AG04449 (cell line): ENCODE results near the gene MRPL51.
A peak's percentile ranks its signal among the peaks of the same experiment; 100 is the strongest.

Experiments used
- CTCF ChIA-PET: fragments of 350-600 bp; formaldehyde crosslinking; extraction: SDS; loops from one replicate; lab custom pipeline; 2021; ENCODE audit warnings: antibody characterized with exemption; lab: Yijun Ruan, JAX
- POLR2A ChIA-PET: fragments of 400-600, 350-600 bp; formaldehyde crosslinking; extraction: SDS; loops from one replicate; lab custom pipeline; 2020; ENCODE audit warnings: antibody characterized with exemption, inconsistent platforms; lab: Yijun Ruan, JAX
- DNase-seq: peaks from one replicate; pipeline ENCODE4 v3.0.0-alpha.2; 2010; ENCODE audit warnings: low read depth, low spot score
- H3K4me3 ChIP-seq: 2 replicates; pipeline ENCODE4 v1.5.1; 2011; ENCODE audit warnings: low read depth, mild to moderate bottlenecking, control low read depth, low read length
- TF ChIP-seq, protein P1 (sequence below): IDR thresholded peaks from one replicate; pipeline ENCODE4 v1.5.1; 2011; ENCODE audit warnings: mild to moderate bottlenecking, moderate library complexity, low read length, control low read depth, inconsistent platforms; ENCODE audit not compliant: insufficient read depth; ENCODE audit errors: missing control alignments

Gene MRPL51

DNA sequence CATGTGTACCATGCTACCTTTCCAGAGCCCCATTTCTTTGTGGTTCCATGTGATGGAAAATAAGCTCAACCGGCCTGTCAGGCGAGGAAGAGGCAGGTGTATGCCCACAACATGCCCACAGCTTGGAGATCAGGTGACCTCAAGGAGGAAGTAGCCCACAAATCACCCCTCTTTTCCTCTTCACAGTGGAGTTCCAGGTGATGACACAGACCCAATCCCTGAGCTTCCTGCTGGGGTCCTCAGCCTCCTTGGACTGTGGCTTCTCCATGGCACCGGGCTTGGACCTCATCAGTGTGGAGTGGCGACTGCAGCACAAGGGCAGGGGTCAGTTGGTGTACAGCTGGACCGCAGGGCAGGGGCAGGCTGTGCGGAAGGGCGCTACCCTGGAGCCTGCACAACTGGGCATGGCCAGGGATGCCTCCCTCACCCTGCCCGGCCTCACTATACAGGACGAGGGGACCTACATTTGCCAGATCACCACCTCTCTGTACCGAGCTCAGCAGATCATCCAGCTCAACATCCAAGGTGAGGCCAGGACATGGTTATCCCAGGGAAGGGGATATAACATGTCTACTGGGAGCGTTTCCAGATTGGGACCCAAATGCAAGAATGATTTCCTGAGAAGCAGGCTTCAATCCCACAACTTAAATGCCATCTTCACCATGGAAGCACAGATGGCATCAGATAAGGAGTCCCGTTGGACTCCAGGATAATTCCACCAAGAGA, 35.7 kb downstream of the MRPL51 start:
- ChIA-PET CTCF (interaction anchor here (0.8 to 10.3 kb wide), 4 partner anchors 8 to 170 kb away, joined by 3 to 199 read pairs (median 52); no protein-coding TSS in a partner anchor), POLR2A (interaction anchor here (7.5 kb wide), 1 partner anchor 13 kb away, joined by 43 read pairs; the partner anchor contains the start of gene VAMP1)
- TF ChIP-seq, protein P1, sequence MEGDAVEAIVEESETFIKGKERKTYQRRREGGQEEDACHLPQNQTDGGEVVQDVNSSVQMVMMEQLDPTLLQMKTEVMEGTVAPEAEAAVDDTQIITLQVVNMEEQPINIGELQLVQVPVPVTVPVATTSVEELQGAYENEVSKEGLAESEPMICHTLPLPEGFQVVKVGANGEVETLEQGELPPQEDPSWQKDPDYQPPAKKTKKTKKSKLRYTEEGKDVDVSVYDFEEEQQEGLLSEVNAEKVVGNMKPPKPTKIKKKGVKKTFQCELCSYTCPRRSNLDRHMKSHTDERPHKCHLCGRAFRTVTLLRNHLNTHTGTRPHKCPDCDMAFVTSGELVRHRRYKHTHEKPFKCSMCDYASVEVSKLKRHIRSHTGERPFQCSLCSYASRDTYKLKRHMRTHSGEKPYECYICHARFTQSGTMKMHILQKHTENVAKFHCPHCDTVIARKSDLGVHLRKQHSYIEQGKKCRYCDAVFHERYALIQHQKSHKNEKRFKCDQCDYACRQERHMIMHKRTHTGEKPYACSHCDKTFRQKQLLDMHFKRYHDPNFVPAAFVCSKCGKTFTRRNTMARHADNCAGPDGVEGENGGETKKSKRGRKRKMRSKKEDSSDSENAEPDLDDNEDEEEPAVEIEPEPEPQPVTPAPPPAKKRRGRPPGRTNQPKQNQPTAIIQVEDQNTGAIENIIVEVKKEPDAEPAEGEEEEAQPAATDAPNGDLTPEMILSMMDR: no peak
- no peak for DNase-seq
- H3K4me3 ChIP-seq: no peak overlapping the region

DNA sequence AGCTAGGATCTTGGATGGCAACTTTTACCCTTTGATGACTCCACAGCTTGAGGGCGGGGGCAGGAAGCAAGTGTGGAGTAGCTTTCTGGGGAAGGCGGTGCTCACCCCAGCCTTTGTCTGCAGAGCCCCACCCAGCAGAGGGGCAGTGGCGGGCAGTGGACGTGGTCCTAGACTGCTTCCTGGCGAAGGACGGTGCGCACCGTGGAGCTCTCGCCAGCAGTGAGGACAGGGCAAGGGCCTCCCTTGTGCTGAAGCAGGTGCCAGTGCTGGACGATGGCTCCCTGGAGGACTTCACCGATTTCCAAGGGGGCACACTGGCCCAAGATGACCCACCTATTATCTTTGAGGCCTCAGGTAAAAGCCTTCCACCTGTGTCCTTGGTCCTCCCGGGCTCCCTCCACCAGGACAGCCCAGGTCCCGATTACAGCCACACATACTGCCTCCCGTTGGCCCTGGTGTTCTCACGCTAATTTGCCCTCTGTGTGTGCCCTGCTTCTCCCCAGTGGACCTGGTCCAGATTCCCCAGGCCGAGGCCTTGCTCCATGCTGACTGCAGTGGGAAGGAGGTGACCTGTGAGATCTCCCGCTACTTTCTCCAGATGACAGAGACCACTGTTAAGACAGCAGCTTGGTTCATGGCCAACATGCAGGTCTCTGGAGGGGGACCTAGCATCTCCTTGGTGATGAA, 40.0 kb downstream of the MRPL51 start:
- no peak overlapping the region for H3K4me3 ChIP-seq
- TF ChIP-seq, protein P1: no peak
- no peak for DNase-seq
- ChIA-PET CTCF (interaction anchor here (1.8 to 8.6 kb wide), 3 partner anchors 8 to 30 kb away, joined by 13 to 97 read pairs (median 15); no protein-coding TSS in a partner anchor), POLR2A (interaction anchor here (0.8 to 3.1 kb wide), 4 partner anchors 17 to 130 kb away, joined by 4 to 31 read pairs (median 6); partner anchors contain the start of genes GAPDH and VAMP1)

DNA sequence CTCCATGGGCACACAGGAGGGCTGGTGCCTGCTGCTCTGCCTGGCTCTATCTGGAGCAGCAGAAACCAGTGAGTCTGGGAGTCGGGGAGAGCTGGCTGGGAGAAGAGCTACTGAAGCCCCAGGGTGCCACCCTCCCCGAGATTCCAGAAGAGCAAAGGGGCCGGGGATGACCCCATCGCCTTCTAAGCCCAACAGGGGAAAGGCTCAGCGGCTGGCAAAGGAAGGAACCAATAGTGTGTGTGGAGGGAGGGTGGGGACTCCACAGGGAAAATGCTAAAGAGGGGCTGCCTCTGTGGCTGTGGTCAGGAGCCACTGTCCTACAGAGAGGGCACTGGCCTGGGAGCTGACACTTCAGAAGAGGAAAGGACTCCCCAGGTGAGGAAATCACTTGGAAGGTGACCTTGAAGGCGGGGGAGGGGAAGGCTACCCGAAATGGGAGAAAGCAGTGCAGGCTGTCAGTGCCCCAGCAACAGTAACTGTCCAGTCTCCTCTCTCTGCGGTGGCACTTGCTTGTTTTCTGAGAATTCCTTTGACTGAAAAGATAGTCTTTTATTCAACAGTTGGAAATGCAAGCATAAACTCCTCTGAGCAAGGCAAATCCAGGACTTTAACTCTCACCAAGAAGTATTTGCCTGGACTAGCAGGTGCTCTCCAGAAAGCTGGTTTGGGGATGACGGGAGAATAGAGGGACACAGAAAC, 40.7 kb downstream of the MRPL51 start:
- ChIA-PET POLR2A (interaction anchor here (0.8 to 3.1 kb wide), 5 partner anchors 11 to 129 kb away, joined by 3 to 31 read pairs (median 5); partner anchors contain the start of genes GAPDH and VAMP1), CTCF (interaction anchor here (0.8 to 8.6 kb wide), 8 partner anchors 9 to 257 kb away, joined by 3 to 97 read pairs (median 4); partner anchors contain the start of gene VAMP1)
- no peak for DNase-seq
- TF ChIP-seq, protein P1: no peak
- peak overlapping the region; percentile 75 for H3K4me3 ChIP-seq

DNA sequence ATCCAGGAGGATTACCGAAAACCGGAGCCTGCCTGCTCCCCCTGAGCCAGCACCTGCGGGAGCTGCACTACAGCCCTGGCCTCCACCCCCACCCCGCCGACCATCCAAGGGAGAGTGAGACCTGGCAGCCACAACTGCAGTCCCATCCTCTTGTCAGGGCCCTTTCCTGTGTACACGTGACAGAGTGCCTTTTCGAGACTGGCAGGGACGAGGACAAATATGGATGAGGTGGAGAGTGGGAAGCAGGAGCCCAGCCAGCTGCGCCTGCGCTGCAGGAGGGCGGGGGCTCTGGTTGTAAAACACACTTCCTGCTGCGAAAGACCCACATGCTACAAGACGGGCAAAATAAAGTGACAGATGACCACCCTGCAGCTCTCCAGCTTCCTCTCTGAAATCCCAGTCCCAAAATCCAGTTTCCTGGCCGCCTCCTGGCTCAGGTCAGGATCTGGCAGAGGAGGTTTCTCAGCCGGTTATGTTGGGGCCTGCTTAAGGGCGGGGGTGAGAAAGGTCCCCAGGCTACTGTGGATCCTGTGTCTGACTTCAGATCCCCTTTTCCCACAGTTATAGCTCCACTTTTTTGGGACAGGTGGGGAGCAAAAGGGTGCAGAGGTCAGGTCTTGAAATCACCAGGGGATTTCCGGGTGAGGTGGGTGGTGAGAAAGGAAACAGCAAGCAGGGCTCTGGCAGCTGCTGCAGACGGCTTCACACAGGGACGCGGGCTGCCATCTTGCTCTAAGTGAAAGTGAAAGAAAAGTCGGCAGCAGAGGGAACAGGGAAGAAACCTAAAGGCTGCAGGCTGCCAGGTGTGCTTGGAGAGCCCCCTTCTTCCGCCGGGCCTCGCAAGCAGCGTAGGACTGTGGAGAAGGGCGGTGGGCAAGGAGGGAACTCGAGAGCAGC, 41.5 kb downstream of the MRPL51 start, which contains the start of gene TAPBPL:
Gene TAPBPL, plus strand, starts transcription at position 695 of the 897 bp plus-strand sequence. CDS start 207 bp downstream, outside the sequence.
- ChIA-PET CTCF (interaction anchor here (0.6 to 8.6 kb wide), 12 partner anchors 10 to 257 kb away, joined by 3 to 97 read pairs (median 4); partner anchors contain the start of gene VAMP1), POLR2A (interaction anchor here (0.8 to 3.1 kb wide), 7 partner anchors 11 to 128 kb away, joined by 3 to 31 read pairs (median 4); partner anchors contain the start of genes GAPDH and VAMP1)
- H3K4me3 ChIP-seq: peak within 1 kb of the TSS; percentile 75
- TF ChIP-seq, protein P1: no peak
- DNase-seq: peak; percentile 24

DNA sequence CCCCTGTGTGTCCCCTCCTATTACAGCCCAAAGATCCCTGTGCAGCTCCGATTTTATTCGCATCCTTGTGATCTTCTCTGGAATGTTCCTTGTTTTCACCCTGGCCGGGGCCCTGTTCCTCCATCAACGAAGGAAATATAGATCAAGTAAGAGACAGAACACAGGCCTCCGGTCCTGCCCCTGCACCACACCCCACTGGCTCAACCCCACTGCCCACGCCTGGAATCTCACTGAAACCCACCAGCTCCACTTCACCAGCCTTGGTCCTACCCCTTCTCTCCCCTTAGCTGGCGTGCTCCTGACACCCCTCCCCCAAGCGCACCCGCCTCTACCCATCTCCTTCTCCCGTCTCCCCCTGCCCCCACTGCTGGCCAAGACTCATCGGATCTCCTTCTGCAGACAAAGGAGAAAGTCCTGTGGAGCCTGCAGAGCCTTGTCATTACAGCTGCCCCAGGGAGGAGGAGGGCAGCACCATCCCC, 42.2 kb downstream of the MRPL51 start:
- ChIA-PET POLR2A (interaction anchor here (1.2 to 3.1 kb wide), 3 partner anchors 15 to 114 kb away, joined by 3 to 31 read pairs (median 3); partner anchors contain the start of gene VAMP1), CTCF (interaction anchor here (0.6 to 8.6 kb wide), 9 partner anchors 9 to 85 kb away, joined by 3 to 97 read pairs (median 4); no protein-coding TSS in a partner anchor)
- DNase-seq: no peak
- H3K4me3 ChIP-seq: peak overlapping the region; percentile 75
- TF ChIP-seq, protein P1: no peak
